ENCODE measurements around the gene UBL4A.

DNA sequence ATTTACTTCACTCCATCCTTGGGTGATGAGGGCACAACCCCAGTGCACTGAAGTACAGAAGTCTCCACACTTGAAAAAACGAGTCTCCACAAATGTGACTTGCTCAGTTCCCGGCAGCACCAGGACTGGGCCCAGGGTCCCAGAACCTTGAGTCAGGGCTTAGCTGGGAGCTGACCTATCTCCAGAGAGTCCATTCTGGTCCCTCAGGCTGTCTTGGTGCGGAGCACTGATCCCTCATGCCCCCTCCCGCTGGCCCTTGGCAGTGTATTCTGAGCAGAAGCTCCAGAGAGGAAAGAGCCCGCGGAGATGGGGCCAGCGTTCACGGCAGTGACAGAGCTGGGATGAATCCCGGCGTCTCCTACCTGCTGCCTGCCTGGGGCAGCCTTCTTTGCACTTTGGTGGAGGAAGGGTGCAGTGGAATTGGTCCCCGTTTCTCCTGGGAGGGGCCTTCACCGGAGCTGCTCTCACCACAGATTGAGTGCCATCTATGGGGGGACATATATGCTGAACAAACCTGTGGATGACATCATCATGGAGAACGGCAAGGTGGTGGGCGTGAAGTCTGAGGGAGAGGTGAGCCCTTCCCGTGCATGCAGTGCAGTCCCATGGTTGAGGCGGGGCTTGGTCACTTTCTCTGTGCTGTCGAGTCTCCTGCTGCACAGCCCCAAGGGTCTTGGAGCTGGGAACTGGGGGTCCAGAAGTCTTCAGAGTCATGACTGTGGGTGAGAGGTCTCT, 45.6 kb downstream of the UBL4A start:
- TF ChIP-seq MAX (IDR thresholded peaks at IDR 0.05; ENCODE audit: insufficient read depth, insufficient read length) (no peak), POLR2A (IDR thresholded peaks at IDR 0.05; ENCODE audit: low read depth, low read length) (no peak)
